DOHH2 (cell line): ENCODE measurements around the gene GLCE.

Experiments used
- CTCF ChIP-seq: fragments of 200-600 bp; sonication (generic); IDR thresholded peaks from one replicate; pipeline ENCODE4 v1.5.1; 2014; ENCODE audit warnings: antibody characterized with exemption, mild to moderate bottlenecking, low read depth, low read length; ENCODE audit not compliant: poor library complexity, severe bottlenecking
- EZH2phosphoT487 ChIP-seq: fragments of 200-600 bp; sonication (generic); IDR thresholded peaks from 2 replicates; pipeline ENCODE4 v1.6.1; 2017; ENCODE audit warnings: borderline replicate concordance, mild to moderate bottlenecking, antibody characterized with exemption, low read length, moderate library complexity, mixed read lengths

DNA sequence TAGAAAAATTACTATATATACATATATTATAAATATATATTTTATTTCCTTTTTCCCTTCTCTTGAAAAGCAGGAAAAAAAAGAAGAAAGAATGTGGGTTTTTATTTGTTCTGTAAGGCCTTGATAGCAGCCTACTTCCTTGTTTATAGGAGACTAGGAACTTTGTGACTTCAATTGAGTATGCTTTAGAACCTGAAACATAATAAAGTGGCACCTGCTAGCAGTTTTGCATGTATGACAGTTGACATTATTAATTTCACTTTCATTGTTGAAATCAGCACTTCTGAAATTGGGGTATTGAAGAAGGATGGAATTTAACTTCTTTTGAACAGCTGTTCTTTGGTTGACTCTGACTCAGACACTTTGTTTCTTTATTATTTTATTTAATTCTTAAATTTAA, 56.9 kb downstream of the GLCE start:
- no peak for TF ChIP-seq CTCF
- no peak for TF ChIP-seq EZH2phosphoT487
